SK-N-SH (cell line): ENCODE measurements around the gene SPDEF. TPM values are rescaled to one million over a fixed set of nuclear protein-coding genes. Genes with fewer than 3 reads are reported as not detected.

ENCODE experiments used
- CTCF ChIA-PET: fragments of 300-600, 350-600 bp; formaldehyde crosslinking; extraction: SDS; loops from one replicate; lab custom pipeline; 2021; lab: Yijun Ruan, JAX
- POLR2A ChIA-PET: fragments of 350-600 bp; sonication (Branson Sonifier 250); formaldehyde crosslinking; extraction: SDS; loops from one replicate; lab custom pipeline; 2020; ENCODE audit warnings: antibody characterized with exemption, inconsistent platforms; lab: Yijun Ruan, JAX
- DNase-seq: peaks from one replicate; pipeline ENCODE4 v3.0.0; 2012
- H2AFZ ChIP-seq: fragments of 200-600 bp; sonication (generic); 2 replicates; pipeline ENCODE4 v1.8.1; 2016; ENCODE audit warnings: antibody characterized with exemption, mild to moderate bottlenecking, low read depth
- H3F3A ChIP-seq: fragments of 200-600 bp; sonication (generic); replicated peaks from 2 replicates; pipeline ENCODE3; 2016; ENCODE audit warnings: antibody characterized with exemption, mild to moderate bottlenecking; ENCODE audit not compliant: insufficient read depth
- H3K27ac ChIP-seq, 2 experiments: fragments of 200-500 bp in 1 of 2; fragments of 200-600 bp in 1 of 2; sonication (Bioruptor generic) in 1 of 2; sonication (generic), shearing (Covaris generic) in 1 of 2; 2 replicates each; pipeline versions ENCODE4 v1.5.1 to v1.6.1; 2014 to 2016; ENCODE audit warnings: low read depth in 2 of 2, inconsistent platforms in 1 of 2, low read length in 1 of 2, mild to moderate bottlenecking in 1 of 2, mixed read lengths in 1 of 2
- H3K27me3 ChIP-seq: fragments of 200-600 bp; sonication (generic), shearing (Covaris generic); 2 replicates; pipeline ENCODE4 v1.6.1; 2016; ENCODE audit warnings: mixed run types; ENCODE audit not compliant: insufficient read depth
- H3K36me3 ChIP-seq, 2 experiments: fragments of 200-500 bp in 1 of 2; fragments of 200-600 bp in 1 of 2; sonication (Bioruptor generic) in 1 of 2; sonication (generic) in 1 of 2; replicated peaks in 1 of 2; 2 replicates each; pipeline versions ENCODE3 to v1.5.1; 2014 to 2016; ENCODE audit warnings: low read length in 1 of 2, mild to moderate bottlenecking in 1 of 2; ENCODE audit not compliant: insufficient read depth in 2 of 2, control insufficient read depth in 1 of 2
- H3K4me1 ChIP-seq, 2 experiments: fragments of 200-500 bp in 1 of 2; fragments of 200-600 bp in 1 of 2; sonication (Bioruptor generic) in 1 of 2; sonication (generic), shearing (Covaris generic) in 1 of 2; 2 replicates each; pipeline versions ENCODE4 v1.5.1 to v1.6.1; 2014 to 2016; ENCODE audit warnings: low read depth in 1 of 2, low read length in 1 of 2, mixed run types in 1 of 2; ENCODE audit not compliant: insufficient read depth in 2 of 2, control insufficient read depth in 1 of 2
- H3K4me2 ChIP-seq: fragments of 200-600 bp; sonication (generic), shearing (Covaris generic); 2 replicates; pipeline ENCODE4 v1.6.1; 2017; ENCODE audit warnings: mixed run types
- H3K4me3 ChIP-seq, 2 experiments: fragments of 200-500 bp in 1 of 2; fragments of 200-600 bp in 1 of 2; sonication (Bioruptor generic) in 1 of 2; sonication (generic), shearing (Covaris generic) in 1 of 2; 2 replicates each; pipeline versions ENCODE4 v1.5.1 to v1.8.1; 2014 to 2016; ENCODE audit warnings: low read depth in 2 of 2, inconsistent platforms in 1 of 2, low read length in 1 of 2, mild to moderate bottlenecking in 1 of 2, mixed read lengths in 1 of 2, moderate library complexity in 1 of 2
- H3K79me2 ChIP-seq: fragments of 200-600 bp; sonication (generic); 2 replicates; pipeline ENCODE4 v1.8.1; 2017; ENCODE audit warnings: mild to moderate bottlenecking; ENCODE audit not compliant: insufficient read depth
- H3K9ac ChIP-seq: fragments of 200-600 bp; sonication (generic); 2 replicates; pipeline ENCODE4 v1.6.1; 2017; ENCODE audit warnings: mixed run types
- H3K9me2 ChIP-seq: fragments of 200-600 bp; sonication (generic); 2 replicates; pipeline ENCODE4 v1.6.1; 2017; ENCODE audit warnings: mixed run types
- H3K9me3 ChIP-seq: fragments of 200-600 bp; sonication (generic); 2 replicates; pipeline ENCODE4 v1.6.1; 2017; ENCODE audit warnings: mixed run types, mild to moderate bottlenecking, moderate library complexity
- H4K20me1 ChIP-seq: fragments of 200-600 bp; sonication (generic); 2 replicates; pipeline ENCODE4 v1.6.1; 2017; ENCODE audit warnings: mild to moderate bottlenecking, mixed run types; ENCODE audit not compliant: insufficient read depth
- CHD2 ChIP-seq: fragments of 150-350 bp; IDR thresholded peaks from 2 replicates; pipeline ENCODE4 v1.6.1; 2018; ENCODE audit warnings: low read length; ENCODE audit not compliant: partially characterized antibody
- CTCF ChIP-seq: fragments of 200-600 bp; sonication (generic); IDR thresholded peaks from 2 replicates; pipeline ENCODE4 v1.6.1; 2017; ENCODE audit warnings: antibody characterized with exemption, mild to moderate bottlenecking, moderate library complexity
- ELF1 ChIP-seq: IDR thresholded peaks from 2 replicates; pipeline ENCODE4 v1.4.0; 2012
- EP300 ChIP-seq, 2 experiments: IDR thresholded peaks; 2 replicates each; pipeline versions ENCODE4 v1.4.0 to v1.6.1; 2012; ENCODE audit warnings: borderline replicate concordance in 1 of 2, low read depth in 1 of 2, low read length in 1 of 2
- EZH2phosphoT487 ChIP-seq: fragments of 200-600 bp; sonication (generic); IDR thresholded peaks from 2 replicates; pipeline ENCODE4 v1.6.1; 2017; ENCODE audit warnings: low read depth, mixed run types, mild to moderate bottlenecking, antibody characterized with exemption, moderate library complexity, borderline replicate concordance
- FOSL2 ChIP-seq: IDR thresholded peaks from 2 replicates; pipeline ENCODE4 v1.4.0; 2012; ENCODE audit warnings: low read depth, mild to moderate bottlenecking, moderate library complexity, borderline replicate concordance
- GABPA ChIP-seq: IDR thresholded peaks from 2 replicates; pipeline ENCODE4 v1.4.0; 2012; ENCODE audit warnings: low read depth, mild to moderate bottlenecking
- IRF3 ChIP-seq: fragments of 150-350 bp; IDR thresholded peaks from 2 replicates; pipeline ENCODE4 v1.6.1; 2016; ENCODE audit warnings: mild to moderate bottlenecking, low read depth, low read length
- JUND ChIP-seq: IDR thresholded peaks from 2 replicates; pipeline ENCODE4 v1.4.0; 2012
- MXI1 ChIP-seq: IDR thresholded peaks from 2 replicates; pipeline ENCODE4 v1.6.1; 2012; ENCODE audit warnings: mild to moderate bottlenecking, low read depth, low read length, improper control_type of control experiment
- RCOR1 ChIP-seq: fragments of 150-350 bp; IDR thresholded peaks from 2 replicates; pipeline ENCODE4 v1.6.1; 2017; ENCODE audit warnings: antibody characterized with exemption, low read length
- RFX5 ChIP-seq: IDR thresholded peaks from 2 replicates; pipeline ENCODE4 v1.6.1; 2012; ENCODE audit warnings: mild to moderate bottlenecking, improper control_type of control experiment, low read length
- RXRA ChIP-seq: IDR thresholded peaks from 2 replicates; pipeline ENCODE4 v1.4.0; 2012; ENCODE audit warnings: low read depth, mild to moderate bottlenecking, borderline replicate concordance
- SMC3 ChIP-seq: IDR thresholded peaks from 2 replicates; pipeline ENCODE4 v1.6.1; 2012; ENCODE audit warnings: low read depth, low read length, improper control_type of control experiment
- TAF1 ChIP-seq: IDR thresholded peaks from 2 replicates; pipeline ENCODE4 v1.6.1; 2012; ENCODE audit warnings: low read depth, mild to moderate bottlenecking, low read length, moderate library complexity, borderline replicate concordance
- TEAD4 ChIP-seq: IDR thresholded peaks from 2 replicates; pipeline ENCODE4 v1.4.0; 2012; ENCODE audit warnings: mild to moderate bottlenecking, borderline replicate concordance; ENCODE audit not compliant: insufficient read depth
- USF2 ChIP-seq: fragments of 150-350 bp; IDR thresholded peaks from 2 replicates; pipeline ENCODE4 v1.6.1; 2017; ENCODE audit warnings: antibody characterized with exemption, low read length, low read depth, borderline replicate concordance
- ZBTB33 ChIP-seq: IDR thresholded peaks from 2 replicates; pipeline ENCODE4 v1.4.0; 2012; ENCODE audit warnings: low read depth, borderline replicate concordance
- WGBS: methylation state at CpG from one replicate; pipeline ENCODE4 v1.1.6; 2017; ENCODE audit warnings: low lambda C conversion rate; 5-methylcytosine and 5-hydroxymethylcytosine counted together
- polyA plus RNA-seq, 3 experiments: library from polyadenylated mRNA; depleted of rRNA; stranded (reverse); fragments of >200 nt; gene quantifications; 2 replicates each; pipeline ENCODE4 v1.2.3, GENCODE V29; 2012
- TF ChIP-seq, protein P1 (sequence below): IDR thresholded peaks from 2 replicates; pipeline ENCODE4; 2012
- TF ChIP-seq, protein P2 (sequence below): IDR thresholded peaks from 2 replicates; pipeline ENCODE4 v1.6.1; 2012; ENCODE audit warnings: mild to moderate bottlenecking, low read depth, low read length, moderate library complexity

The SPDEF gene
- polyA plus RNA-seq, 1 of the 3 experiments (the other 2 are of a cell fraction): 0.10 TPM

- WGBS: 83% methylated on average over 7 of the region's 10 CpGs
- Histone ChIP-seq H3K36me3 (no peaks in the 10 kb centered on the region), H3K27ac (no peak overlapping the region), H3K79me2 (no peaks in the 10 kb centered on the region), H3K4me1 (no peaks in the 10 kb centered on the region; a peak in 1 of 4 replicates), H3K4me3 (no peak overlapping the region), H3K9me3 (no peaks in the 10 kb centered on the region), H3K4me2 (no peak overlapping the region), H3K27me3 (no peaks in the 10 kb centered on the region), H2AFZ (no peak overlapping the region), H4K20me1 (no peaks in the 10 kb centered on the region), H3K9me2 (no peaks in the 10 kb centered on the region), H3K9ac (no peak overlapping the region), H3F3A (no peaks in the 10 kb centered on the region)
- ChIA-PET POLR2A (no interaction called here), CTCF (interaction anchor here (1.4 to 2.4 kb wide), 2 partner anchors 24 to 99 kb away, joined by 5 to 10 read pairs; no protein-coding TSS in a partner anchor)
- no peak for DNase-seq
- TF ChIP-seq FOSL2: no peak
- no peak for TF ChIP-seq JUND
- TF ChIP-seq ZBTB33: no peak
- no peak for TF ChIP-seq CHD2
- TF ChIP-seq USF2: no peak
- TF ChIP-seq, protein P1, sequence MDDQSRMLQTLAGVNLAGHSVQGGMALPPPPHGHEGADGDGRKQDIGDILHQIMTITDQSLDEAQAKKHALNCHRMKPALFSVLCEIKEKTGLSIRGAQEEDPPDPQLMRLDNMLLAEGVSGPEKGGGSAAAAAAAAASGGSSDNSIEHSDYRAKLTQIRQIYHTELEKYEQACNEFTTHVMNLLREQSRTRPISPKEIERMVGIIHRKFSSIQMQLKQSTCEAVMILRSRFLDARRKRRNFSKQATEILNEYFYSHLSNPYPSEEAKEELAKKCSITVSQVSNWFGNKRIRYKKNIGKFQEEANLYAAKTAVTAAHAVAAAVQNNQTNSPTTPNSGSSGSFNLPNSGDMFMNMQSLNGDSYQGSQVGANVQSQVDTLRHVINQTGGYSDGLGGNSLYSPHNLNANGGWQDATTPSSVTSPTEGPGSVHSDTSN: no peak
- no peak for TF ChIP-seq MXI1
- TF ChIP-seq IRF3: no peak
- no peak for TF ChIP-seq EP300 (IDR thresholded peaks at IDR 0.05; ENCODE audit: borderline replicate concordance in 1 of 2, low read depth in 1 of 2, low read length in 1 of 2)
- no peak for TF ChIP-seq EZH2phosphoT487
- no peak for TF ChIP-seq RCOR1
- TF ChIP-seq, protein P2, sequence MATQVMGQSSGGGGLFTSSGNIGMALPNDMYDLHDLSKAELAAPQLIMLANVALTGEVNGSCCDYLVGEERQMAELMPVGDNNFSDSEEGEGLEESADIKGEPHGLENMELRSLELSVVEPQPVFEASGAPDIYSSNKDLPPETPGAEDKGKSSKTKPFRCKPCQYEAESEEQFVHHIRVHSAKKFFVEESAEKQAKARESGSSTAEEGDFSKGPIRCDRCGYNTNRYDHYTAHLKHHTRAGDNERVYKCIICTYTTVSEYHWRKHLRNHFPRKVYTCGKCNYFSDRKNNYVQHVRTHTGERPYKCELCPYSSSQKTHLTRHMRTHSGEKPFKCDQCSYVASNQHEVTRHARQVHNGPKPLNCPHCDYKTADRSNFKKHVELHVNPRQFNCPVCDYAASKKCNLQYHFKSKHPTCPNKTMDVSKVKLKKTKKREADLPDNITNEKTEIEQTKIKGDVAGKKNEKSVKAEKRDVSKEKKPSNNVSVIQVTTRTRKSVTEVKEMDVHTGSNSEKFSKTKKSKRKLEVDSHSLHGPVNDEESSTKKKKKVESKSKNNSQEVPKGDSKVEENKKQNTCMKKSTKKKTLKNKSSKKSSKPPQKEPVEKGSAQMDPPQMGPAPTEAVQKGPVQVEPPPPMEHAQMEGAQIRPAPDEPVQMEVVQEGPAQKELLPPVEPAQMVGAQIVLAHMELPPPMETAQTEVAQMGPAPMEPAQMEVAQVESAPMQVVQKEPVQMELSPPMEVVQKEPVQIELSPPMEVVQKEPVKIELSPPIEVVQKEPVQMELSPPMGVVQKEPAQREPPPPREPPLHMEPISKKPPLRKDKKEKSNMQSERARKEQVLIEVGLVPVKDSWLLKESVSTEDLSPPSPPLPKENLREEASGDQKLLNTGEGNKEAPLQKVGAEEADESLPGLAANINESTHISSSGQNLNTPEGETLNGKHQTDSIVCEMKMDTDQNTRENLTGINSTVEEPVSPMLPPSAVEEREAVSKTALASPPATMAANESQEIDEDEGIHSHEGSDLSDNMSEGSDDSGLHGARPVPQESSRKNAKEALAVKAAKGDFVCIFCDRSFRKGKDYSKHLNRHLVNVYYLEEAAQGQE: no peak
- no peak for TF ChIP-seq GABPA
- TF ChIP-seq RXRA: no peak
- no peak for TF ChIP-seq SMC3
- TF ChIP-seq CTCF: no peak
- TF ChIP-seq ELF1: no peak
- TF ChIP-seq TAF1: no peak
- TF ChIP-seq RFX5: no peak
- TF ChIP-seq TEAD4: no peak
These were observed 3.7 kb upstream of the SPDEF start for GRCh38 chr6:34559651-34560365.
